ENCODE data around the gene CHMP1A.
"Not testable (repeated sequence)": the region's sequence is repeated elsewhere in the genome, so short reads cannot be mapped to it uniquely, and the experiment has no call there.

Gene CHMP1A

GRCh38 chr16:89691231-89691985 lies 33.9 kb upstream of the CHMP1A start:
- DNase-seq: no peak

- no peak for DNase-seq
Measured at GRCh38 chr16:89690392-89690901, 32.9 kb upstream of the CHMP1A start.

- not testable (repeated sequence) for DNase-seq
Measured at GRCh38 chr16:89689621-89690020, 32.1 kb upstream of the CHMP1A start.

- no peak for DNase-seq
Measured at GRCh38 chr16:89689142-89689541, 31.6 kb upstream of the CHMP1A start.

DNA sequence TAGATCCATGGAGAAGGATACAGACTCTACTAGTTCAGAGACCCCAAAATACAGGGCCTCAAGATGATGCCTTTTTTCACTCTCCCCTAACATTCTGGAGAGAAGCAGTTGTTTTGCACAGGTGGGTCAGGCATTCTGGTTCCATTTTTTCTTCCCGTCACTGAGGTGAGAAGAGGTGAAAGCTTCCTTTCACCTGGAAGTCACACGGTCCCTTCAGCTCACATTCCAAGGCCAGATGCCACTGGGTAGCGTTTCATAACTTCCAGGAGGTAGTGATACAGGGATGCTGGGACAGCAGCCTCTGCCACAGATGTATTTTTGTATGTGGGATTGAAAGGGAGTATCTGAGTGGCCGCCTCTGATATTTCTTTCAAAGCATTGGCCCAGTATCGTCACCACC lies 30.9 kb upstream of the CHMP1A start:
- no peak for DNase-seq

DNA sequence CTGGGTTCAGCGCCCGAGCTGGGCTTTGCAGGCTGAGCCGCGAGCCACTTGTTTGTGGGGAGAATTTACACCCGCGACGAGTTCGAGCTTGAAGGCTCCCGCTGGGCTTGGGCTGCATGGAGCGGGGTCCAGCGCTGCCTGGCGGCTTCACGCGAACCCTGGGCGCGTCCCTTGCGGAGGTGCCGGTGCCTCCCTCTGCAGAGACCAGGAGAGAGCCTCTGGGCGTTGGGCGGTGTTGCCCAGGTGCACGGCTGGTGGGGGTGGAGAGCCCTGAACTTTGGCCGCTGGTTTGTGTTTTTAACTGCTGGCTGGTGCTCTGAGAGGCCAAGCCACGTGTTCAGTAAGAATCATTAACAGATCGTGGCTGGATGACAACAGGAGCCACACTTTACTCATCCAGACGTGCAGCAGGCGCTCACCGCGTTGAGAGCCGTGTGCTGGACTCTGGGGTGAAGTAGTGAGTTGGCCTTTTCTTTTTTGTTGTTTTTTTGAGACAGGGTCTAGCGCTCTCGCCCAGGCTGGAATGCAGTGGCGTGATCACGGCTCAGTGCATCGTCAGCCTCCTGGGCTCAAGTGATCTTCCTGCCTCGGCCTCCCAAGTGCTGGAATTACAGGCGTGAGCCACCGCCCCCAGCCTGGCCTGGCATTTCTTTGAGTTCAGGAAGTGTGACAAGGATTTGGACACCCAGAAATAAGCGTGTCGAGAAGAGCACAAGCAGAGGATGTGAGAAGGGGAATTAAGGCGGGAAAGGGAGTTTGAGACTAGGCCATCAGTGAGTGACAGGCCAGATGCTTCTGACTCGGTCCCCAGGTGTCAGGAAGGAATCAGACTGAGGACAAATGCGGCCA lies 29.8 kb upstream of the CHMP1A start:
- DNase-seq: no peak

DNA sequence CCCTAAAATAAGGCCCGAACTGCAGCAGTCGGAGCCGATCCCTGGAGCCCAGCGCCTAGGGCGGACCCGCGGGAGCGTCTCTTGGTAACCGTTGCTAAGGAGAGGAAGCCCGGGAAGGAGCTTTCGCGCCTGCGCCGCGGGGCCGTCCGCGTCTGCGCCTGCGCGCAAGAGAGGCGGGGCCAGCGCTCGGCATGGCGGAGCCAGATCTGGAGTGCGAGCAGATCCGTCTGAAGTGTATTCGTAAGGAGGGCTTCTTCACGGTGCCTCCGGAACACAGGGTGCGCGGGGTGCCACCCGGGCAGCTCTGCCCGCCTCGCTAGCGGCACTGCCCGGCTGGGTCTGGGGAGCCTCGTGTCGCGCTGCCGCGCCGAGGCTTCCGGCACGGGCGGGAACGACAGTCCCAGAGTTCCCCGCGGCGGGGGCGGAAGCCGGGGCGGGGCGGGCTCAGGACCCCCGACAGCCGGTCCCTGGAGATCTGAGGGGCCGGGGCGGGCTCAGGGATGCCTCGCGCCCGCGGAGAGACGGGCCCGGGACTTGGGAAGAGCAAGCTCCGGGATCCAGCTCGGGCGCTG lies 29.1 kb upstream of the CHMP1A start, which contains the start of gene CDK10:
CDK10 (plus strand) TSS at position 170 of the 572 bp plus-strand sequence; CDS start at position 192, 22 bp downstream.
- peak; percentile 87 for DNase-seq

GRCh38 chr16:89685916-89686315 lies 28.4 kb upstream of the CHMP1A start:
- DNase-seq: no peak

GRCh38 chr16:89678258-89678657 lies 20.8 kb upstream of the CHMP1A start:
- no peak for DNase-seq

- no peak for DNase-seq
Measured at GRCh38 chr16:89672177-89672941, 14.9 kb upstream of the CHMP1A start.

DNA sequence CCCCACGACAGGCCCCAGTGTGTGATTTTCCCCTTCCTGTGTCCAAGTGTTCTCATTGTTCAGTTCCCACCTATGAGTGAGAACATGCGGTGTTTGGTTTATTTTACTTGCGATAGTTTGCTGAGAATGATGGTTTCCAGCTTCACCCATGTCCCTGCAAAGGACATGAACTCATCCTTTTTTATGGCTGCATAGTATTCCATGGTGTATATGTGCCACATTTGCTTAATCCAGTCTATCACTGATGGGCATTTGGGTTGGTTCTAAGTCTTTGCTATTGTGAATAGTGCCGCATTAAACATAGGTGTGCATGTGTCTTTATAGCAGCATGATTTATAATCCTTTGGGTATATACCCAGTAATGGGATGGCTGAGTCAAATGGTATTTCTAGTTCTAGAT lies 14.1 kb upstream of the CHMP1A start:
- not testable (repeated sequence) for DNase-seq

DNA sequence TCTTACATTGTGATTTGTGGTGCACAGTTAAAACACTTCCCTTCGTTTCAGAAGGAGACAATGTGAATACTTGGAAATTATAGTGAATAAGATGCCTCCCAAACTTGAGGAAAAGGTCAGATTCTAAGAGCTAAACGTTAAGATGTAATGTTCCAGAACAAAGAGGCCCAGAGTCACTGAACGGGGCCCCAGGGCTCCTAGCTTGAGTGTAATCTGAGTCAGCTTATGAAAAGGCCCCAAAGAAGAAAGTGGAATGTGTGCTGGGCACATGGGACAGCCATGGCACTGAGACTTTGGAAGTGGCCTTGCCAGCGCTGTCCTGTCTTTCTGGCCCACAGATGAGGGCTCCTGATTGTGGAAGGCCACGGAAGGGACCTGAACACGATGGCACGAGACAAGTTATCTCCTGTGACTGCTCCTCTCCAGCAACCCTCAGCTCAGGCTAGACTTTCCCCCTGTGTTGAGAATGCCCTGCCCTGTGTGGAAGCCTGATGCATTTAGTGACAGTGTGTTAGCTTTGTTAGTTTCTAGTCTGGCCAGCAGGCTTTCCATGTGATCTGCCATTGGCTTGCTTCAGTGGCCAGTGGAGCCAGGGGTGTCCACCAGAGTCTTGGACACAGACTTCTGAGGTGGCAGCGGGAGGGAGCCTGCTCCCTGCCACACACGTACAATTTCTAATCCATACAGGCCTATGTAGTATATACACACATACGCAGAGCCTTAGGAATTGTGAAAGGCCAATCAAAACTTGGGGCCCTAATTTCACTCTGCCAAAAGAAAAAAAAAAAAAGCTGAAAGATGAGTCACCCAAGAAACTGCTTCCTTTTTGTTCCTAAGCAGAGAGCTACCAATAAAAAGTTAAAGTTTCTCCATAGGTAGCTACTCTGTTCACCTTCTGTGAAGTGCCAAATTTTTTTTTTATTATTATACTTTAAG lies 13.3 kb upstream of the CHMP1A start:
- no peak for DNase-seq

GRCh38 chr16:89669755-89670154 lies 12.2 kb upstream of the CHMP1A start:
- no peak for DNase-seq

GRCh38 chr16:89668790-89669158 lies 11.3 kb upstream of the CHMP1A start:
- no peak for DNase-seq

DNA sequence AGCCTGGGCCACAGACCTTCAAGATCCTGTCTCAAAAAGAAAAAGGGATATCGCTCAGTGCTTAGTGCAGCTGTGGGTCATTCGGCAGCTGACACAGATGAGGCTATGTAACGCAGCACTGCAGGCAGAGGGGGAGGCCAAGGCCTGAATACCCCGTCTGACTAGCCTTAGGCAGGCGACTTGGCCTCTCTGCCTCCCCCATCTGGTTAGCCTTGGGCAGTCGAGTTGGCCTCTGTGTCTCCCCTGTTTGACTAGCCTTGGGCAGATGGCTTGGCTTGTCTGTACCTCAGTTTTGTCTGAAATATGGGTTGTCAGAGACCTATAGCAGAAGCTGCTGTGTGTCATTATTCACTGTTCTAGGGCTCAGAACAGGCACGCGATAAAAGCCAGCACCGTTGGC lies 10.1 kb upstream of the CHMP1A start:
- DNase-seq: no peak

GRCh38 chr16:89667000-89667399 lies 9.5 kb upstream of the CHMP1A start:
- not testable (repeated sequence) for DNase-seq

- DNase-seq: not testable (repeated sequence)
Measured at GRCh38 chr16:89664238-89664637, 6.7 kb upstream of the CHMP1A start.

DNA sequence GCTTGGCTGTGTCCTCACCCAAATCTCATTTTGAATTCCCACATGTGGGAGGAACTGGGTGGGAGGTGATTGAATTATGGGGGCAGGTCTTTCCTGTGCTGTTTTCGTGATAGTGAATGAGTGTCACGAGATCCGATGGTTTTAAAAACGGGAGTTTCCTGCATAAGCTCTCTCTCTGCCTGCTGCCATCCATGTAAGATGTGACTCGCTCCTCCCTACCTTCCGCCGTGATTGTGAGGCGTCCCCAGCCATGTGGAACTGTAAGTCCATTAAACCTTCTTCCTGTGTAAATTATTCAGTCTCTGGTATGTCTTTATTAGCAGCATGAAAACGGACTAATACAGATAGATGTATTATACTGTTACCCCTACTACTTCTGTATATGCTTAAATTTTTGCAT lies 3.7 kb upstream of the CHMP1A start:
- DNase-seq: no peak

GRCh38 chr16:89660146-89660545 lies 2.6 kb upstream of the CHMP1A start:
- DNase-seq: no peak

- no peak for DNase-seq
Measured at GRCh38 chr16:89658221-89658879, 842 bp upstream of the CHMP1A start.
